Keratinocyte (primary cell): ENCODE measurements around the gene ELF4. TPM values are rescaled to one million over a fixed set of nuclear protein-coding genes. Genes with fewer than 3 reads are reported as not detected.

ENCODE experiments used
- DNase-seq: peaks from one replicate; pipeline ENCODE4 v3.0.0-alpha.2; 2011; ENCODE audit warnings: low read depth, missing footprints, low spot score
- FAIRE-seq: peaks from 2 replicates; lab custom pipeline; 2011; peaks lifted over from hg19 to GRCh38; lab: Jason Lieb, UNC
- H2AFZ ChIP-seq: 2 replicates; pipeline ENCODE4 v1.6.0; 2012; ENCODE audit warnings: low read length, control low read depth, inconsistent platforms; ENCODE audit not compliant: control insufficient read depth
- H3K27ac ChIP-seq: 2 replicates; pipeline ENCODE4 v1.5.1; 2011; ENCODE audit warnings: low read length; ENCODE audit not compliant: control insufficient read depth, insufficient read depth
- H3K27me3 ChIP-seq: 3 replicates; pipeline ENCODE4 v1.6.0; 2011; ENCODE audit warnings: low read length; ENCODE audit not compliant: control insufficient read depth, insufficient read depth; ENCODE audit errors: extremely low read depth
- H3K36me3 ChIP-seq, 2 experiments: 2 replicates in 1 of 2; 3 replicates in 1 of 2; pipeline ENCODE4 v1.5.1; 2011; ENCODE audit warnings: low read length in 2 of 2, mild to moderate bottlenecking in 1 of 2; ENCODE audit not compliant: control insufficient read depth in 2 of 2, insufficient read depth in 2 of 2; ENCODE audit errors: extremely low read depth in 1 of 2
- H3K4me1 ChIP-seq: 3 replicates; pipeline ENCODE4 v1.5.1; 2011; ENCODE audit warnings: low read length; ENCODE audit not compliant: control insufficient read depth, insufficient read depth; ENCODE audit errors: extremely low read depth
- H3K4me2 ChIP-seq: 3 replicates; pipeline ENCODE4 v1.6.0; 2011; ENCODE audit warnings: low read depth, low read length; ENCODE audit not compliant: control insufficient read depth, insufficient read depth; ENCODE audit errors: extremely low read depth
- H3K4me3 ChIP-seq, 3 experiments: fragments of 200-600 bp in 1 of 3; sonication (generic) in 1 of 3; 2 replicates in 2 of 3; 3 replicates in 1 of 3; pipeline ENCODE4 v1.5.1; 2011 to 2016; ENCODE audit warnings: low read length in 3 of 3, mild to moderate bottlenecking in 3 of 3, control low read depth in 2 of 3, inconsistent platforms in 1 of 3, low read depth in 1 of 3, mixed read lengths in 1 of 3, mixed run types in 1 of 3, moderate library complexity in 1 of 3; ENCODE audit not compliant: control insufficient read depth in 2 of 3, insufficient read depth in 2 of 3; ENCODE audit errors: extremely low read depth in 1 of 3
- H3K79me2 ChIP-seq: 2 replicates; pipeline ENCODE4 v1.6.0; 2012; ENCODE audit warnings: low read length; ENCODE audit not compliant: control insufficient read depth, insufficient read depth
- H3K9ac ChIP-seq: 3 replicates; pipeline ENCODE4 v1.6.0; 2011; ENCODE audit warnings: low read length; ENCODE audit not compliant: control insufficient read depth, insufficient read depth; ENCODE audit errors: extremely low read depth
- H3K9me1 ChIP-seq: 3 replicates; pipeline ENCODE4 v1.6.0; 2011; ENCODE audit warnings: low read length; ENCODE audit not compliant: control insufficient read depth, insufficient read depth; ENCODE audit errors: extremely low read depth
- H3K9me3 ChIP-seq: 2 replicates; pipeline ENCODE4 v1.5.1; 2012; ENCODE audit warnings: low read depth, low read length; ENCODE audit not compliant: control insufficient read depth
- H4K20me1 ChIP-seq: 3 replicates; pipeline ENCODE4 v1.6.0; 2011; ENCODE audit warnings: low read length; ENCODE audit not compliant: control insufficient read depth, insufficient read depth; ENCODE audit errors: extremely low read depth
- CTCF ChIP-seq, 3 experiments: IDR thresholded peaks in 1 of 3; conservative IDR thresholded peaks in 1 of 3; optimal IDR thresholded peaks in 1 of 3; 2 replicates in 2 of 3; 3 replicates in 1 of 3; pipeline versions ENCODE3 to v1.5.1; 2011; ENCODE audit warnings: low read length in 3 of 3, mild to moderate bottlenecking in 3 of 3, moderate library complexity in 2 of 3, control low read depth in 1 of 3, inconsistent platforms in 1 of 3; ENCODE audit not compliant: insufficient read depth in 2 of 3; ENCODE audit errors: extremely low read depth in 1 of 3
- EZH2 ChIP-seq: IDR thresholded peaks from one replicate; pipeline ENCODE4 v1.6.1; 2012; ENCODE audit warnings: inconsistent platforms, mild to moderate bottlenecking, low read length, moderate library complexity
- dilution Hi-C: fragments of 300-500 bp; cut with MboI; formaldehyde crosslinking; loops from one replicate; pipeline ENCODE4 v1.7.0; 2020; ENCODE audit warnings: low sequenced_read_pairs; ENCODE audit not compliant: extremely low pct_ligation_motif_present
- polyA plus RNA-seq, 5 experiments: library from polyadenylated mRNA; depleted of rRNA in 3 of 5; stranded (reverse) in 3 of 5; stranded (forward) in 1 of 5; unstranded in 1 of 5; fragments of >200 nt; gene quantifications; 1 replicate in 1 of 5; 2 replicates in 3 of 5; 3 replicates in 1 of 5; pipeline versions ENCODE4 v1.2.1 to v1.2.3, GENCODE V29; 2011 to 2012; ENCODE audit warnings: missing spikeins in 2 of 5, low read depth in 1 of 5, low replicate concordance in 1 of 5

Gene ELF4
- polyA plus RNA-seq, 1 donor (not counting 4 experiments of a cell fraction or from before 2014, with no cell fraction given) = 17.6 TPM

DNA sequence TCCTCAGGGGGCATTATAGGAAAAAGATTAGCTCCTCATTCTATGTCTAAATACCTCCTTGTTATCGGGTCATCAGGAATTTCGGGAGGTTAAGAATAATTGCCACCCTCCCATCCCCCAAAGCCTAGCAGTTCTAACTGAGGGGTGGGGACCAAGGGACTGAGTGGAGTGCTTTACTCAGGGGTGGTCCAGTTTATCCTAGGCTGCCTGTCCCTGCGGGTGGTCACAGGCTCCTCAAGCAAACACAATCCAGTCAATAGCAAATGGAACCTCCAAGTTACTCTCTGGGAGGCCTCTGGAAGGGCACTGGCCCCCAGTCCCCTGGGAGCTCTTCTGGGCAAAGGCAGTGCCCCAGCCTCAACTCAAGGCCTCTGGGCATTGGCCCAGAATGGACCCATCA, 6.7 kb downstream of the ELF4 start:
- Histone ChIP-seq H3K9me3 (no peaks in the 10 kb centered on the region), H3K4me3 (no peak overlapping the region), H3K27me3 (no peaks in the 10 kb centered on the region), H3K4me2 (no peak overlapping the region), H3K79me2 (peaks cover 77% of the 10 kb centered on the region), H3K4me1 (peaks cover 30% of the 10 kb centered on the region), H3K36me3 (peaks cover 0 to 1% of the 10 kb centered on the region in 2 experiments), H3K27ac (no peak overlapping the region), H3K9ac (no peak overlapping the region), H4K20me1 (peaks cover 9% of the 10 kb centered on the region), H3K9me1 (no peaks in the 10 kb centered on the region), H2AFZ (no peak overlapping the region)
- dilution Hi-C loops = no loop called here
- DNase-seq = no peak
- no peak for TF ChIP-seq EZH2
- TF ChIP-seq CTCF (optimal IDR thresholded peaks at IDR 0.05 in 1 of 3, IDR thresholded peaks at IDR 0.05 in 1 of 3, conservative IDR thresholded peaks at IDR 0.05 in 1 of 3; ENCODE audit: extremely low read depth in 1 of 3, insufficient read depth in 2 of 3, low read length in 3 of 3) = no peak
- FAIRE-seq = no peak

DNA sequence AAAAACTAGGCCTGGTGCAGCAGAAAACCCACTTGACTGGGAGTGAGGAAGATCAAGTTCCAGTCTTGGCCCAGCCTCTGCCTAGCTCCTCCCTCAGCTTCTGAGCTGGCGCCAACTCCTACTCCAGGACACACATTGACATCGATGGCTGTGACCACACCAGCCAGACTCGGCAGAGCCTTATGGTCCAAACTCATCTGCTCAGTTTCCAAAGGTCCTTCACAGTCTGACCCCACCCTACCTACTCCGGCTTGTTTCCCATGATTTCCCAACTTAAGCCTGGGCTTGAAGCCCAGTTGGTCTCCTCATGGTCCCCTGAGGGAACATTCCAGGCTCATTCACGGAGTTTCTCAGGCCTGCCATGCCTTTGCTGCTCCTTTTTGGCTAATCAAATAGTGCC, 10.1 kb downstream of the ELF4 start:
- H3K27ac ChIP-seq = no peak overlapping the region
- H3K36me3 ChIP-seq = no peaks in the 10 kb centered on the region
- DNase-seq = no peak
- no peaks in the 10 kb centered on the region for H3K27me3 ChIP-seq
- peaks cover 60% of the 10 kb centered on the region for H3K79me2 ChIP-seq
- H3K4me3 ChIP-seq = no peak overlapping the region
- no peak for FAIRE-seq
- H3K9ac ChIP-seq = no peak overlapping the region
- H3K4me1 ChIP-seq = peaks cover 31% of the 10 kb centered on the region
- H4K20me1 ChIP-seq = peaks cover 13% of the 10 kb centered on the region
- H3K9me3 ChIP-seq = no peaks in the 10 kb centered on the region
- TF ChIP-seq EZH2 (no peak), CTCF (optimal IDR thresholded peaks at IDR 0.05 in 1 of 3, IDR thresholded peaks at IDR 0.05 in 1 of 3, conservative IDR thresholded peaks at IDR 0.05 in 1 of 3; ENCODE audit: extremely low read depth in 1 of 3, insufficient read depth in 2 of 3, low read length in 3 of 3) (no peak)
- dilution Hi-C loops = no loop called here
- H2AFZ ChIP-seq = no peak overlapping the region
- no peak overlapping the region for H3K4me2 ChIP-seq
- H3K9me1 ChIP-seq = no peaks in the 10 kb centered on the region
